Measurements from ENCODE around the gene KLHL17. TPM values are rescaled to one million over a fixed set of nuclear protein-coding genes. Genes with fewer than 3 reads are reported as not detected.

Gene KLHL17
- total RNA-seq, 1 experiment from 2014 or later, result 66.9 TPM

DNA sequence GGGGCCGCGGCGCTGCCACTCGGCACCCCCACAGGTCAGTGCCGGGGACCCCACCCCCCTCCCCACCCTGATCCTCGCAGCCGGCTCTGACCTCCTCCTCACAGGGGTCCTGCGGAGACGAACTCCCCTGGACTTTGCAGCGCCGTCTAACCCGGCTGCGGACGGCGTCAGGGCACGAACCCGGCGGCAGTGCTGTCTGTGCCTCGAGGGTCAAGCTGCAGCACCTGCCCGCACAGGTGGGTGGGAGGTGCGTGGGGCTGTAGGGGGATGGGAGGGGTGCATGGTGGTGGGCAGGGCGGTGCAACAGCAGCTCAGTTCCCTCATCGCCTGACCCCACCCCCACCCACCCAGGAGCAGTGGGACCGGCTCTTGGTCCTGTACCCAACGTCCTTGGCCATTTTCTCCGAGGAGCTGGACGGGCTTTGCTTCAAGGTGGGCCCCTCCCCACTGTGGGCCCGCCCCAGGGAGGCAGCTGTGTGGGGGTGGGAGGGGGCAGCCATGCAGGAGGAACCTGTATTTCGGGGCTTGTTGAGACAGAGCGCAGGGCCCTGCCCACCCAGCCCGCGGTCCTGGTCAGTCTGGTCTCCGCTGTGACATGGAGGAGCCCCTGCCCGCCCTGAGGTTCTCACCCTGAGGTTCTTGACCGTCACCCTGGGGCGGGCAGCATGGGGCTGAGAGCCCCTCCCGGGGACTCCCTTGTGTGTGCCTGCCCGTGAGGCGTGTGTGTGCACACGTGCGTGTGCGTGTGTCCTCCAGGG lies 10.8 kb downstream of the KLHL17 start (continued):
- TF ChIP-seq, protein P1, sequence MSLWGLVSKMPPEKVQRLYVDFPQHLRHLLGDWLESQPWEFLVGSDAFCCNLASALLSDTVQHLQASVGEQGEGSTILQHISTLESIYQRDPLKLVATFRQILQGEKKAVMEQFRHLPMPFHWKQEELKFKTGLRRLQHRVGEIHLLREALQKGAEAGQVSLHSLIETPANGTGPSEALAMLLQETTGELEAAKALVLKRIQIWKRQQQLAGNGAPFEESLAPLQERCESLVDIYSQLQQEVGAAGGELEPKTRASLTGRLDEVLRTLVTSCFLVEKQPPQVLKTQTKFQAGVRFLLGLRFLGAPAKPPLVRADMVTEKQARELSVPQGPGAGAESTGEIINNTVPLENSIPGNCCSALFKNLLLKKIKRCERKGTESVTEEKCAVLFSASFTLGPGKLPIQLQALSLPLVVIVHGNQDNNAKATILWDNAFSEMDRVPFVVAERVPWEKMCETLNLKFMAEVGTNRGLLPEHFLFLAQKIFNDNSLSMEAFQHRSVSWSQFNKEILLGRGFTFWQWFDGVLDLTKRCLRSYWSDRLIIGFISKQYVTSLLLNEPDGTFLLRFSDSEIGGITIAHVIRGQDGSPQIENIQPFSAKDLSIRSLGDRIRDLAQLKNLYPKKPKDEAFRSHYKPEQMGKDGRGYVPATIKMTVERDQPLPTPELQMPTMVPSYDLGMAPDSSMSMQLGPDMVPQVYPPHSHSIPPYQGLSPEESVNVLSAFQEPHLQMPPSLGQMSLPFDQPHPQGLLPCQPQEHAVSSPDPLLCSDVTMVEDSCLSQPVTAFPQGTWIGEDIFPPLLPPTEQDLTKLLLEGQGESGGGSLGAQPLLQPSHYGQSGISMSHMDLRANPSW (CRISPR knock-in tag; conservative IDR thresholded peaks at IDR 0.05; ENCODE audit: low read depth), result no peak
- TF ChIP-seq, protein P2, sequence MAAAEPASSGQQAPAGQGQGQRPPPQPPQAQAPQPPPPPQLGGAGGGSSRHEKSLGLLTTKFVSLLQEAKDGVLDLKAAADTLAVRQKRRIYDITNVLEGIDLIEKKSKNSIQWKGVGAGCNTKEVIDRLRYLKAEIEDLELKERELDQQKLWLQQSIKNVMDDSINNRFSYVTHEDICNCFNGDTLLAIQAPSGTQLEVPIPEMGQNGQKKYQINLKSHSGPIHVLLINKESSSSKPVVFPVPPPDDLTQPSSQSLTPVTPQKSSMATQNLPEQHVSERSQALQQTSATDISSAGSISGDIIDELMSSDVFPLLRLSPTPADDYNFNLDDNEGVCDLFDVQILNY (CRISPR knock-in tag; IDR thresholded peaks at IDR 0.05), result no peak

DNA sequence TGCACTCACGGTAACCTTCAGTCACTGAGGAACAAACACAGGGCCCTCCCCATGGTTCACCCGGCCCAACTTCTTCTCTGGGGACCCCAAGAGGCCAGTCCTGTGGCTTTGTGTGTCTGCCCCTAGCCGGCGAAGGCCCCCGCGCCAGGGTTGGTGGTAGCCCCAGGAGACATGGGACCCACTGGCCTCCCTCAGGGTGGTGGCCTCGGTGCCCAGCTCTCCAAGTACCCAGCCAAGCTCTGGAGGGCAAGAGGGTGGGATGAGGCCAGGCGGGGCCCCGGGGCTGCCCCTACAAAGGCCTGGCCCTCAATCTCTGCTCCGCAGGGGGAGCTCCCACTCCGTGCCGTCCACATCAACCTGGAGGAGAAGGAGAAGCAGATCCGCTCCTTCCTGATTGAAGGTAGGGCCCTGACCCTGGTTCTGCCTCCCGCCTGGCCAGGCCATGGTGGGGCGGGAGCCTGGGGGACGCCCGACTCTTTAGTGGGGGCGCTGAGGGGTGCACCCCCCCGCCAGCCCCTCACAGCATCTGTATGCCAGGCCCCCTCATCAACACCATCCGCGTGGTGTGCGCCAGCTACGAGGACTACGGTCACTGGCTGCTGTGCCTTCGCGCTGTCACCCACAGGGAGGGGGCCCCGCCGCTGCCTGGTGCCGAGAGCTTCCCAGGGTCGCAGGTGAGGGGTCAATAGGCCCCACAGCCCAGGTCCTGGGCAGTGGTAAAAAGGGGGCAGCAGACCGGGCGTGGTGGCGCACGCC lies 11.5 kb downstream of the KLHL17 start:
- ATAC-seq, result no peak
- CTCF ChIA-PET, result interaction anchor here (1.0 to 2.9 kb wide), 5 partner anchors 12 to 91 kb away, joined by 3 to 15 read pairs (median 6); no protein-coding TSS in a partner anchor
- POLR2A ChIA-PET, result no interaction called here
- Mint-ChIP-seq H3K27ac (no peak overlapping the region), H3K4me1 (peaks cover 4% of the 10 kb centered on the region), H3K27me3 (ENCODE audit: low read depth) (peaks cover 40% of the 10 kb centered on the region), H3K4me3 (no peak overlapping the region), H3K9me3 (no peaks in the 10 kb centered on the region; the same call in 1 of the 2 replicates), H3K36me3 (no peaks in the 10 kb centered on the region)
- no peak for DNase-seq (ENCODE audit: low spot score)
- TF ChIP-seq, protein P3, sequence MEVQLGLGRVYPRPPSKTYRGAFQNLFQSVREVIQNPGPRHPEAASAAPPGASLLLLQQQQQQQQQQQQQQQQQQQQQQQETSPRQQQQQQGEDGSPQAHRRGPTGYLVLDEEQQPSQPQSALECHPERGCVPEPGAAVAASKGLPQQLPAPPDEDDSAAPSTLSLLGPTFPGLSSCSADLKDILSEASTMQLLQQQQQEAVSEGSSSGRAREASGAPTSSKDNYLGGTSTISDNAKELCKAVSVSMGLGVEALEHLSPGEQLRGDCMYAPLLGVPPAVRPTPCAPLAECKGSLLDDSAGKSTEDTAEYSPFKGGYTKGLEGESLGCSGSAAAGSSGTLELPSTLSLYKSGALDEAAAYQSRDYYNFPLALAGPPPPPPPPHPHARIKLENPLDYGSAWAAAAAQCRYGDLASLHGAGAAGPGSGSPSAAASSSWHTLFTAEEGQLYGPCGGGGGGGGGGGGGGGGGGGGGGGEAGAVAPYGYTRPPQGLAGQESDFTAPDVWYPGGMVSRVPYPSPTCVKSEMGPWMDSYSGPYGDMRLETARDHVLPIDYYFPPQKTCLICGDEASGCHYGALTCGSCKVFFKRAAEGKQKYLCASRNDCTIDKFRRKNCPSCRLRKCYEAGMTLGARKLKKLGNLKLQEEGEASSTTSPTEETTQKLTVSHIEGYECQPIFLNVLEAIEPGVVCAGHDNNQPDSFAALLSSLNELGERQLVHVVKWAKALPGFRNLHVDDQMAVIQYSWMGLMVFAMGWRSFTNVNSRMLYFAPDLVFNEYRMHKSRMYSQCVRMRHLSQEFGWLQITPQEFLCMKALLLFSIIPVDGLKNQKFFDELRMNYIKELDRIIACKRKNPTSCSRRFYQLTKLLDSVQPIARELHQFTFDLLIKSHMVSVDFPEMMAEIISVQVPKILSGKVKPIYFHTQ (CRISPR knock-in tag; IDR thresholded peaks at IDR 0.05), result no peak
- TF ChIP-seq ZNF416 (CRISPR knock-in tag; IDR thresholded peaks at IDR 0.05) (no peak), TEAD1 (CRISPR knock-in tag; IDR thresholded peaks at IDR 0.05) (no peak), ZNF423 (CRISPR knock-in tag; IDR thresholded peaks at IDR 0.05) (no peak), CREB1 (CRISPR knock-in tag; IDR thresholded peaks at IDR 0.05) (no peak), GTF2I (CRISPR knock-in tag; conservative IDR thresholded peaks at IDR 0.05) (no peak)
- TF ChIP-seq, protein P4, sequence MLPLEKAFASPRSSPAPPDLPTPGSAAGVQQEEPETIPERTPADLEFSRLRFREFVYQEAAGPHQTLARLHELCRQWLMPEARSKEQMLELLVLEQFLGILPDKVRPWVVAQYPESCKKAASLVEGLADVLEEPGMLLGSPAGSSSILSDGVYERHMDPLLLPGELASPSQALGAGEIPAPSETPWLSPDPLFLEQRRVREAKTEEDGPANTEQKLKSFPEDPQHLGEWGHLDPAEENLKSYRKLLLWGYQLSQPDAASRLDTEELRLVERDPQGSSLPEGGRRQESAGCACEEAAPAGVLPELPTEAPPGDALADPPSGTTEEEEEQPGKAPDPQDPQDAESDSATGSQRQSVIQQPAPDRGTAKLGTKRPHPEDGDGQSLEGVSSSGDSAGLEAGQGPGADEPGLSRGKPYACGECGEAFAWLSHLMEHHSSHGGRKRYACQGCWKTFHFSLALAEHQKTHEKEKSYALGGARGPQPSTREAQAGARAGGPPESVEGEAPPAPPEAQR (CRISPR knock-in tag; IDR thresholded peaks at IDR 0.05), result no peak
- TF ChIP-seq, protein P5, sequence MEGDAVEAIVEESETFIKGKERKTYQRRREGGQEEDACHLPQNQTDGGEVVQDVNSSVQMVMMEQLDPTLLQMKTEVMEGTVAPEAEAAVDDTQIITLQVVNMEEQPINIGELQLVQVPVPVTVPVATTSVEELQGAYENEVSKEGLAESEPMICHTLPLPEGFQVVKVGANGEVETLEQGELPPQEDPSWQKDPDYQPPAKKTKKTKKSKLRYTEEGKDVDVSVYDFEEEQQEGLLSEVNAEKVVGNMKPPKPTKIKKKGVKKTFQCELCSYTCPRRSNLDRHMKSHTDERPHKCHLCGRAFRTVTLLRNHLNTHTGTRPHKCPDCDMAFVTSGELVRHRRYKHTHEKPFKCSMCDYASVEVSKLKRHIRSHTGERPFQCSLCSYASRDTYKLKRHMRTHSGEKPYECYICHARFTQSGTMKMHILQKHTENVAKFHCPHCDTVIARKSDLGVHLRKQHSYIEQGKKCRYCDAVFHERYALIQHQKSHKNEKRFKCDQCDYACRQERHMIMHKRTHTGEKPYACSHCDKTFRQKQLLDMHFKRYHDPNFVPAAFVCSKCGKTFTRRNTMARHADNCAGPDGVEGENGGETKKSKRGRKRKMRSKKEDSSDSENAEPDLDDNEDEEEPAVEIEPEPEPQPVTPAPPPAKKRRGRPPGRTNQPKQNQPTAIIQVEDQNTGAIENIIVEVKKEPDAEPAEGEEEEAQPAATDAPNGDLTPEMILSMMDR (IDR thresholded peaks at IDR 0.05), result no peak
- TF ChIP-seq, protein P6, sequence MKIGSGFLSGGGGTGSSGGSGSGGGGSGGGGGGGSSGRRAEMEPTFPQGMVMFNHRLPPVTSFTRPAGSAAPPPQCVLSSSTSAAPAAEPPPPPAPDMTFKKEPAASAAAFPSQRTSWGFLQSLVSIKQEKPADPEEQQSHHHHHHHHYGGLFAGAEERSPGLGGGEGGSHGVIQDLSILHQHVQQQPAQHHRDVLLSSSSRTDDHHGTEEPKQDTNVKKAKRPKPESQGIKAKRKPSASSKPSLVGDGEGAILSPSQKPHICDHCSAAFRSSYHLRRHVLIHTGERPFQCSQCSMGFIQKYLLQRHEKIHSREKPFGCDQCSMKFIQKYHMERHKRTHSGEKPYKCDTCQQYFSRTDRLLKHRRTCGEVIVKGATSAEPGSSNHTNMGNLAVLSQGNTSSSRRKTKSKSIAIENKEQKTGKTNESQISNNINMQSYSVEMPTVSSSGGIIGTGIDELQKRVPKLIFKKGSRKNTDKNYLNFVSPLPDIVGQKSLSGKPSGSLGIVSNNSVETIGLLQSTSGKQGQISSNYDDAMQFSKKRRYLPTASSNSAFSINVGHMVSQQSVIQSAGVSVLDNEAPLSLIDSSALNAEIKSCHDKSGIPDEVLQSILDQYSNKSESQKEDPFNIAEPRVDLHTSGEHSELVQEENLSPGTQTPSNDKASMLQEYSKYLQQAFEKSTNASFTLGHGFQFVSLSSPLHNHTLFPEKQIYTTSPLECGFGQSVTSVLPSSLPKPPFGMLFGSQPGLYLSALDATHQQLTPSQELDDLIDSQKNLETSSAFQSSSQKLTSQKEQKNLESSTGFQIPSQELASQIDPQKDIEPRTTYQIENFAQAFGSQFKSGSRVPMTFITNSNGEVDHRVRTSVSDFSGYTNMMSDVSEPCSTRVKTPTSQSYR (CRISPR knock-in tag; IDR thresholded peaks at IDR 0.05), result no peak
